K562 (cell line): ENCODE data around the gene EPHA2. TPM values are rescaled to one million over a fixed set of nuclear protein-coding genes. Genes with fewer than 3 reads are reported as not detected.

Source experiments
- ADNP ChIP-seq: fragments of 200-800 bp; sonication (Bioruptor generic); IDR thresholded peaks from 2 replicates; pipeline ENCODE4 v1.6.1; 2016; ENCODE audit warnings: missing genetic modification characterization, missing compliant biosample characterization
- BCOR ChIP-seq: fragments of 450-650 bp; IDR thresholded peaks from 2 replicates; pipeline ENCODE4 v1.6.1; 2016
- CGGBP1 ChIP-seq: fragments of 250-450 bp; sonication (Bioruptor Pico); IDR thresholded peaks from 2 replicates; pipeline ENCODE4 v1.9.0; 2021; ENCODE audit warnings: mild to moderate bottlenecking
- COPS2 ChIP-seq: fragments of 450-650 bp; conservative IDR thresholded peaks from 2 replicates; pipeline ENCODE4 v1.6.1; 2016; ENCODE audit warnings: mild to moderate bottlenecking, moderate library complexity
- DDX20 ChIP-seq: fragments of 450-650 bp; IDR thresholded peaks from 2 replicates; pipeline ENCODE4 v1.6.1; 2016; ENCODE audit warnings: missing genetic modification characterization, low read depth, mild to moderate bottlenecking, missing compliant biosample characterization, moderate library complexity
- DLX4 ChIP-seq: fragments of 250-450 bp; sonication (Bioruptor Pico); IDR thresholded peaks from 2 replicates; pipeline ENCODE4 v1.6.1; 2021; ENCODE audit warnings: mild to moderate bottlenecking
- ELF1 ChIP-seq: fragments of 200-800 bp; sonication (Bioruptor generic); IDR thresholded peaks from 2 replicates; pipeline ENCODE4 v1.6.1; 2016; ENCODE audit warnings: missing genetic modification characterization, missing compliant biosample characterization
- ETV1 ChIP-seq: fragments of 450-650 bp; conservative IDR thresholded peaks from 2 replicates; pipeline ENCODE4 v1.6.1; 2016; ENCODE audit warnings: missing genetic modification characterization, control low read depth, low read depth, missing compliant biosample characterization
- FOS ChIP-seq: IDR thresholded peaks from 3 replicates; pipeline ENCODE4 v1.6.1; 2011; ENCODE audit not compliant: insufficient read length; ENCODE audit errors: extremely low read depth
- HMGN3 ChIP-seq: IDR thresholded peaks from 2 replicates; pipeline ENCODE4 v1.6.1; 2011; ENCODE audit warnings: borderline replicate concordance, low read depth, mild to moderate bottlenecking, mixed read lengths, low read length; ENCODE audit not compliant: insufficient read length; ENCODE audit errors: extremely low read depth
- NFYB ChIP-seq: IDR thresholded peaks from 2 replicates; pipeline ENCODE4 v1.6.1; 2011; ENCODE audit warnings: mild to moderate bottlenecking, moderate library complexity; ENCODE audit not compliant: insufficient read length; ENCODE audit errors: extremely low read depth
- NR4A1 ChIP-seq, 2 experiments: fragments of 250-450 bp in 1 of 2; fragments of 450-650 bp in 1 of 2; sonication (Bioruptor Pico) in 1 of 2; IDR thresholded peaks; 2 replicates each; pipeline versions ENCODE4 v1.4.0 to v1.6.1; 2016 to 2020; ENCODE audit warnings: mild to moderate bottlenecking in 2 of 2, missing compliant biosample characterization in 1 of 2, missing genetic modification characterization in 1 of 2, moderate library complexity in 1 of 2
- RBBP5 ChIP-seq: fragments of 200-600 bp; sonication (generic); IDR thresholded peaks from 2 replicates; pipeline ENCODE4 v1.6.1; 2012; ENCODE audit warnings: borderline replicate concordance, mild to moderate bottlenecking, low read length, control low read depth, inconsistent platforms; ENCODE audit not compliant: insufficient read depth, poor library complexity, severe bottlenecking
- RBM25 ChIP-seq: fragments of 200-400 bp; formaldehyde crosslinking; IDR thresholded peaks from 2 replicates; pipeline ENCODE4 v1.6.1; 2018; ENCODE audit warnings: low read length, low read depth, moderate library complexity; ENCODE audit not compliant: severe bottlenecking
- SIRT6 ChIP-seq: IDR thresholded peaks from one replicate; pipeline ENCODE4 v1.6.1; 2012; ENCODE audit warnings: low read depth, mild to moderate bottlenecking, control low read depth, inconsistent platforms, low read length, moderate library complexity
- SMAD3 ChIP-seq: fragments of 450-650 bp; formaldehyde crosslinking; conservative IDR thresholded peaks from 2 replicates; pipeline ENCODE4 v1.4.0; 2020; ENCODE audit warnings: mild to moderate bottlenecking
- SP1 ChIP-seq: sonication (generic); formaldehyde crosslinking; IDR thresholded peaks from 2 replicates; pipeline ENCODE4 v1.8.1; 2022; ENCODE audit warnings: mild to moderate bottlenecking, missing genetic modification reagents
- TSHZ1 ChIP-seq: fragments of 250-450 bp; sonication (Bioruptor Pico); IDR thresholded peaks from 2 replicates; pipeline ENCODE4 v1.4.0; 2020; ENCODE audit warnings: mild to moderate bottlenecking, moderate library complexity
- ZBTB12 ChIP-seq: fragments of 250-450 bp; sonication (Bioruptor Pico); IDR thresholded peaks from 2 replicates; pipeline ENCODE4 v1.4.0; 2020
- ZBTB2 ChIP-seq: fragments of 450-650 bp; IDR thresholded peaks from 2 replicates; pipeline ENCODE4 v1.6.1; 2016; ENCODE audit warnings: antibody characterized with exemption
- ZC3H11A ChIP-seq: IDR thresholded peaks from 2 replicates; pipeline ENCODE4 v1.6.1; 2012; ENCODE audit warnings: low read depth, low read length, improper control_type of control experiment
- ZNF24 ChIP-seq: fragments of 450-650 bp; IDR thresholded peaks from 2 replicates; pipeline ENCODE4 v1.6.1; 2016
- polyA plus RNA-seq, 8 experiments: library from polyadenylated mRNA; depleted of rRNA in 4 of 8; stranded (reverse) in 5 of 8; unstranded in 3 of 8; fragments of >200 nt; fragmentation: Nextera tagmentation in 2 of 8; fragmentation: Illumina TruSeq in 1 of 8; extraction: Ambion mirVana in 2 of 8; extraction: Trizol in 1 of 8; gene quantifications; 2 replicates each; pipeline versions ENCODE4 v1.2.1 to v1.2.3, GENCODE V29; 2011 to 2014; ENCODE audit warnings: inconsistent platforms in 1 of 8, missing spikeins in 1 of 8
- total RNA-seq, 7 experiments: library from RNA; depleted of rRNA in 6 of 7; stranded (reverse); fragments of >200 nt in 6 of 7; fragmentation: Illumina TruSeq in 2 of 7; extraction: Trizol in 2 of 7; gene quantifications; 2 replicates each; pipeline versions ENCODE4 v1.2.1 to v1.2.3, GENCODE V29; 2011 to 2021; ENCODE audit warnings: low replicate concordance in 1 of 7

The EPHA2 gene
- total and polyA plus RNA-seq, 9 of the 15 experiments (the other 6 are each of a cell fraction or from before 2014, with no cell fraction given) = 0.04 to 0.40 (median 0.07) TPM; not detected in 4

- TF ChIP-seq DDX20 (tag) (no peak), ELF1 (tag) (no peak), RBM25 (peak; percentile 72), ETV1 (tag) (no peak), NFYB (no peak), COPS2 (no peak), DLX4 (CRISPR knock-in tag) (no peak), HMGN3 (no peak), FOS (no peak), SMAD3 (CRISPR knock-in tag) (no peak), BCOR (peak; percentile 60), TSHZ1 (CRISPR knock-in tag) (no peak), ZC3H11A (no peak), SP1 (no peak), SIRT6 (no peak), ADNP (tag) (peak; percentile 44; the same call in 1 of the 2 replicates), ZBTB2 (0 out of 2 replicates have a peak, but pooled peaks have one; percentile 37), ZBTB12 (CRISPR knock-in tag) (no peak), RBBP5 (no peak), ZNF24 (no peak), NR4A1 (CRISPR knock-in tag; IDR thresholded peaks at IDR 0.05) (no peak), NR4A1 (tag; IDR thresholded peaks at IDR 0.05) (no peak), CGGBP1 (CRISPR knock-in tag) (no peak)
These were observed 80.4 kb downstream of the EPHA2 start (continued) for GRCh38 chr1:16075337-16076030.
